ENCODE results near the gene CALD1.

The CALD1 gene

DNA sequence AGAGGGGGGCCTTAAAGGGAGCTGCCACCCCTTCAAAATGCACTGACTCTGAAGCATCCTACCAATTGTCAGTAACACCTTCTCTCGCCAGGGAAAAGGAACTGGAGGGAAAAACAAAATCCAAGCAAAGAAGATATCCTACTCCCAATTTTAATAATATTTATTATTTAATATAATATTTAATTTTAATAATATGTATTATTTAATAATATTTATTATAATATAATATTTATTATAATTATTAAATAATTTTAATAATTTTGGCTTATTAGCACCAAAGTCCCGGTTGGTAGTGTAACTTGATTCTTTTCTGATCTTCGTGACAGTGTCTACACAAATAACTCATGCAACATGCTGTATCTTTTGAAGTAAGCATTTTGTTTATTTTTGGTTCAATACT is 148.3 kb downstream of the CALD1 start:
- no peak for DNase-seq (ENCODE audit: low read depth)

DNA sequence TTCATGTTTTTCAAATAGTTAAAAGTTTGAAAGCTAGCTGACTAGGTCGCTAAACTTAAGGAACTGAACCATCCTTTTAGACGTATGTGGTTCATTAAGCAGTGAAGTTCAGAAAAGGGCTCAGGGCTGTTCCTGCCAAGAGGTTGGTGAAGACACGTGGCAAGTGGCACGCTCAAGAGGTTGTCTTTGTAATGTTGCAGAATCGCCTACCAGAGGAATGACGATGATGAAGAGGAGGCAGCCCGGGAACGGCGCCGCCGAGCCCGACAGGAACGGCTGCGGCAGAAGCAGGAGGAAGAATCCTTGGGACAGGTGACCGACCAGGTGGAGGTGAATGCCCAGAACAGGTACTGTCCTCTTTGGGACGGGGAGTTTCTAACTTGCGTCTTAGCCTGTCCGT is 149.1 kb downstream of the CALD1 start:
- DNase-seq (ENCODE audit: low read depth): no peak

DNA sequence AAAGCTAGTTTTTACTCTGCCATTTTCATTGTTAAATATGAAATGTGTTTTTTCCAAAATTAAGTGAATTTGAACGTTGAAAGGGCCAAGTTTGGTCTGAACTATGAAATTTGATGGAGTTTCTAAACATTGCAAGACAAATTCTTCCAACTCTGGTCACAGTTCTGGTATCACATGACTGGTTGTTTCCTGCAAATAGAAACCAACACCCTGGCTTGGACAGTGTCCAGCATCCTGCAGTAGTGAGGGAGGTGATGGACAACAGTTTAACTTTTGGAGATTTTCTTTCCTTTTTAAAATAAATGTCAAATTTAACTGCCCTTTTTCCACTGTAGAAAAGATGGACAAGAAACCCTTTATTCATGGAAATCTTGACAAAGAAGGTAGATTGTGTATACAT is 152.1 kb downstream of the CALD1 start:
- no peak for DNase-seq (ENCODE audit: low read depth)

DNA sequence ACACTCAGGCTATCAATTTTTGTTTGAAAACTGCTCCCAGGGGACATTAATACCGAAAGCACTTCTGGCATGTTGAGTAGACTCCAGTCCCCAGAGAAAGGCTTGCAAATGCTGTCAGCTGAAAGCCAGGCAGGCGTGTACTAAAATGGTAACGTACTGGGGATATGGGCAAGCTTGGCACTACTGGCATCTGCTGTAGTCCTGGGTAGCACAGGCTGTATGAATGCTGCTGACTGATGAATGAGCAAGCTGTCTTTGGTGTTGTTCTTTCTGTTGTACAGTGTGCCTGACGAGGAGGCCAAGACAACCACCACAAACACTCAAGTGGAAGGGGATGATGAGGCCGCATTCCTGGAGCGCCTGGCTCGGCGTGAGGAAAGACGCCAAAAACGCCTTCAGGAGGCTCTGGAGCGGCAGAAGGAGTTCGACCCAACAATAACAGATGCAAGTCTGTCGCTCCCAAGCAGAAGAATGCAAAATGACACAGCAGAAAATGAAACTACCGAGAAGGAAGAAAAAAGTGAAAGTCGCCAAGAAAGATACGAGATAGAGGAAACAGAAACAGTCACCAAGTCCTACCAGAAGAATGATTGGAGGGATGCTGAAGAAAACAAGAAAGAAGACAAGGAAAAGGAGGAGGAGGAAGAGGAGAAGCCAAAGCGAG is 153.4 kb downstream of the CALD1 start:
- no peak for DNase-seq (ENCODE audit: low read depth)

DNA sequence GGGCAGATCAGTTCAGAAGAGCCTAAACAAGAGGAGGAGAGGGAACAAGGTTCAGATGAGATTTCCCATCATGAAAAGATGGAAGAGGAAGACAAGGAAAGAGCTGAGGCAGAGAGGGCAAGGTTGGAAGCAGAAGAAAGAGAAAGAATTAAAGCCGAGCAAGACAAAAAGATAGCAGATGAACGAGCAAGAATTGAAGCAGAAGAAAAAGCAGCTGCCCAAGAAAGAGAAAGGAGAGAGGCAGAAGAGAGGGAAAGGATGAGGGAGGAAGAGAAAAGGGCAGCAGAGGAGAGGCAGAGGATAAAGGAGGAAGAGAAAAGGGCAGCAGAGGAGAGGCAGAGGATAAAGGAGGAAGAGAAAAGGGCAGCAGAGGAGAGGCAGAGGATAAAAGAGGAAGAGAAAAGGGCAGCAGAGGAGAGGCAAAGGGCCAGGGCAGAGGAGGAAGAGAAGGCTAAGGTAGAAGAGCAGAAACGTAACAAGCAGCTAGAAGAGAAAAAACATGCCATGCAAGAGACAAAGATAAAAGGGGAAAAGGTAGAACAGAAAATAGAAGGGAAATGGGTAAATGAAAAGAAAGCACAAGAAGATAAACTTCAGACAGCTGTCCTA is 154.1 kb downstream of the CALD1 start:
- DNase-seq (ENCODE audit: low read depth): no peak

DNA sequence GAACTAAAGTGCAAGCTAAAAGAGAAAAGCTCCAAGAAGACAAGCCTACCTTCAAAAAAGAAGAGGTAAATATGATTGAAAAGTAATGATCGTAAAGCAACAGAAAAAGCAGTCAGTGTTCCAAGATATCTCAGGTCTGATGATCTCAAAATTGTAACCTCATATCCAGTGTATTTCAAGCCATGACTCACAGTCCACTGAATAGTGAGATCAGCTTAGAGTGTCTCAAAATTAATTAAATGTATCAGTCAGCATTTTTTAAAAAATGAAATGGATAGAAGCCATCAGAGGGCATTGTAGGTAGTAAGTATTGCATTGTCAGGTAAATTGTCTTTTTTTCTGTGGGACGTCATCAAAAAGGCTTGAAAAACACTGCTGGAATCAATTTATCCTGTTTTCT is 156.3 kb downstream of the CALD1 start:
- no peak for DNase-seq (ENCODE audit: low read depth)

DNA sequence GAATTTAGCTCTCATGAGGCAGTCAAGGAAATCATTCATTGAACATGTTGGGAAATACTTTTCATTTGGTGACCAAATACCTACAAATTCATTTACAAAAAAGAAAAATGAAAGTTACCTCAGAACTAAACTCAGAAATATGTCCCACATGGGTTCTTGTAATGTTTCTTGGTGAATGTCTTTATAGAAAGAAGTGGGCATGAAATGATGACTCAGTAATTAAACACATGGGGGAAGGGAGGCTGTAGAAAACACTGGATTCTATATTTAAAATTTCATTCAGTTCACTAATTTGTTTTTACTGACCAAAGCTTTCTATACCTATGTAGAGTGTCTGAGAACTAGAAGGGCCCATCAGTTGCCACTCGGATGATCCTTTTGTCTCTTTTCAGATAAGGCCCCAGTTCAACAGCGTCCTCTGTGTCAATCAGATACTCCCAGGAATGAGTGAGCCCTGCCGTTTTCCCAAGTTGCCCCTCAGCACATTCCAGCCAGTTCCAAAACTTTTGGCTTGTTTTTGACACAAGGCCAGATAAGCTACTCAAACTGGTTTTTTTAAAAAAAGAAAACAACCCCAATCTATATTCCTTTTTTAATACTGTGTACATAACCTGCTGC is 157.6 kb downstream of the CALD1 start:
- DNase-seq (ENCODE audit: low read depth): no peak

DNA sequence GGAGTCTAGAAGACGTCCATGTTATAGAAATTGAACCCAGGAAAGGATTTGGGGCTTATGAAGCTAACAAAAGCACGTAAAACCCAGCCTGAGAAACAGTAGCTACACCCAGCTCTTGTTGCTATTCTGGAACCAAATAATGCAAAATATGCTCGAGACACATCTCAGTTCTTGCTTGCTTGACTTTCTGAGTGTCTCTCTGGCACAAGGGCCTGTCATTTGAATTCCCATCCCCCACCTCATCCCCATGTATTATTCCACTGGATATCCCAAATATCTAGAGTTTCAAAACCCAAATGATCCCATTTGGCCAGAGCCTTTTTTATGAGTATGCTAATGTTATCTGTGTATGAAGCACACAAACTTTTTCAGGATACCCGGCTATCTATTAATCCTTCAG is 158.7 kb downstream of the CALD1 start:
- DNase-seq (ENCODE audit: low read depth): no peak

DNA sequence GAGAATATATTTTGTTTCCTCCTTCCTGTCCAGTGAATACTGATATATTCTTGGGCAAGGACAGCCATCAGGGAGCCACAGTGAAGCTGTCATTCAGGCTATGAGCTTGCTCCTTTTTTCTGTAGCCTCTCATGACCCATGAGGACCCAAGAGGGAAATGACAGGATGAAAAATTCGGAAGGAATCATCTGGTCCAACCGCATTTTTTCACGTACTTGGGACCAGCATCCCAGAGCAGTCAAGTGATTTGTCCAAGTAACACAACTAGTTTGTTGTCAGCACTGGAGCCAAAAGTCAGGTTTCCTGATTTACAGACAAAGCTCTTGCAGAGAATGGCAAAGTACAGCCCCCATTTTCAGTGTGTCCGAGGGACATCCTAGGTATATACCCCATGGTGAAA is 159.7 kb downstream of the CALD1 start:
- DNase-seq (ENCODE audit: low read depth): no peak

DNA sequence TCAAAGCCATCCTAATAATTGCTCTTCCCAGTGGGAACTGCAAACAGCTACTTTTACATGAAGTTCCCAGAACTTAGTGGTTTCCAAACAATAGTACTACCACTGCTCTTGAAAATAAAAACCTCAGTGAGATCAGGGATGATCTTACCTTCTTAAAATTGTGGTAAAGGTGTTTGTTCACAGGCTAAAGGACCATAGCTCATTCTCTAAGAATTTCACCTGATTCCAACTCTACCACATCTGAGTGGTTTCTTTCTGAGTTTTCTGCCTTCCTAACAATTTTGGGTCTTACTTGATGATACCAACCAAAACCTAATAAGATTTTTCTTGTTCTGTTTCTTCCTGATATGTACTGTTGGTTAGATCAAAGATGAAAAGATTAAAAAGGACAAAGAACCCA is 161.3 kb downstream of the CALD1 start:
- DNase-seq (ENCODE audit: low read depth): no peak

DNA sequence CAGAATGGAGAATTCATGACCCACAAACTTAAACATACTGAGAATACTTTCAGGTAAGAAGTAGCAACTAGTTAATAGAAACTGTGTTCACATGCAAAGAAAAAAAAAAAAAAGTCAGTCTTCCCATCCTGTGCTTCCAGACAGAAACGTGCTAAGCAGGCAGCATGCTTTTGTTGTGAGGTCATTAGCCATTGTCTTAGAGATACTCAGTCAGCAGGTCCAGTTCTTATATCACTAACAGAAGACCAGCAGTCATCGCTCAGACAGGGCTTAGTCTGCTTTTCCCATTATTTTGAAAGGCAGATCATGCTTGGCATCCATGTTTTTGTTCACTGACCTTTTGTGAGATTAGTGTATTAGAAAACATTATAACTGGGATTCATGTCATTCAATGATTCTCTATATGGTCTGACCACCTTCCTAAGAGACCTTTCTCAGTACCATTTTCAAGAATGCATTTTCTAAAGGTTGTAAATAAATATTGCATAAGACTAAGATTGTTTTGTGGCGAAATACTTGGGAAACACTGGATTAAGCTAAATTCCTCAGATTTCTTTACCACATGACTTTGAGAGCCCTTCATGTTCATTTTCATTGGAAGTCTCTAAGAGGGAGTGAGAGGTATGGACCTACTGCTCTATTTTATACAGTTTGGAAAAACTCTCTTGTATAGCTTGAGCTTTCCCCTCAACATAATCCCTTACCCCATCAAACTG is 161.9 kb downstream of the CALD1 start:
- no peak for DNase-seq (ENCODE audit: low read depth)

DNA sequence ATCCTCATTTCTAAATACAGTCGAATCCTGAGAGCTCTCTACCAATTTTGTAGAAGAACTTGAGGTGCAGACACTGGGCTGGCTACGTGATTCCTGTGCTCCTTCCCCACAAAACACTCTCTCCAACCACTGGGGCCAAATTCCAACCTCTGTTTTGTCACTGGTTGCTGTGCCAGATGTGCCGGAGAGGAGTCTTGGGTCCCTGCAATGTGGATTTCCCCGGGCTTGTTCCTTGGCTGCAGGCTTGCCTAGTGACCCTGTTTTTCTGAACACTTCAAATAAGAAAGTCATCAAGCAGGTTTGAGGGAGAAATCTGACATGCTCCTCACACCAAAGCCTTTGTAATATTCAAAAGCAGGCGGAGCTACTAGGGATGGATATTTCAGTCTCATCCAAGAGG is 162.5 kb downstream of the CALD1 start:
- DNase-seq (ENCODE audit: low read depth): no peak

DNA sequence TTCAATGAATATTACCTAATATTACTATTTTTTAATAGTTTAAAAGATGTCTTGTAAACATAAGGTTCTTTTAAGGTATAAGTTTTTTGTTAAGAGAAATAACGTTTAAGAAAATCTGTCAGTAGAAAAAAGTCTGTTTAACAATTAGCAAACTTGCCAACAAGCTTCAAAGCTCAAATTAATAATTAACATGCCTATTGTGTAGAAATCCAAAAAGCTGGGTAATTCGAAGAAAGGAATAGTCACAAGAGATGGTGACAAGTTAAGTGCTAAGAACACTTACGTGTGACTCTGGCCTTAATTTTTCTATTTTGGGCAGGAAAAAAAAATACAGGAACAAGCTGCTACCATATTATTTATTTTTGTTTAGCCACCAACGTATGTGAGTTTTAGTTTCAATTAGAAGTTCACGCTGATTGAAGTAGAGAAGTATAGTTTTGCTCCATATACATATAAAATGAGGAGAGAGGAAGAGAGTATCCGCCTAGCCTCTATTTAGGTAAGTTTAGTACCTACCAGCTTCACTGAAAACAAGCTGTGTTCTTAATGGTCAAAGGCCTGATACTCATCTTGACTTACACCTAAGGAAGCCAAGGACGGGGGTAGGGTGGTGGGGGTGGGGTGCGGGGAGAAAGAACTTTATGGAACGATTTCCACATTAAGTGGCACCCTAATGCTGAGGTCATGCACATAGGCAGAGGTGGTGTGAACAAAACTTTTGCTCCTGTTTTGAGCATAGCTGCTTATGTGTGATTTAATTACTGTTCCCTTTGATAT is 163.4 kb downstream of the CALD1 start:
- no peak for DNase-seq (ENCODE audit: low read depth)

DNA sequence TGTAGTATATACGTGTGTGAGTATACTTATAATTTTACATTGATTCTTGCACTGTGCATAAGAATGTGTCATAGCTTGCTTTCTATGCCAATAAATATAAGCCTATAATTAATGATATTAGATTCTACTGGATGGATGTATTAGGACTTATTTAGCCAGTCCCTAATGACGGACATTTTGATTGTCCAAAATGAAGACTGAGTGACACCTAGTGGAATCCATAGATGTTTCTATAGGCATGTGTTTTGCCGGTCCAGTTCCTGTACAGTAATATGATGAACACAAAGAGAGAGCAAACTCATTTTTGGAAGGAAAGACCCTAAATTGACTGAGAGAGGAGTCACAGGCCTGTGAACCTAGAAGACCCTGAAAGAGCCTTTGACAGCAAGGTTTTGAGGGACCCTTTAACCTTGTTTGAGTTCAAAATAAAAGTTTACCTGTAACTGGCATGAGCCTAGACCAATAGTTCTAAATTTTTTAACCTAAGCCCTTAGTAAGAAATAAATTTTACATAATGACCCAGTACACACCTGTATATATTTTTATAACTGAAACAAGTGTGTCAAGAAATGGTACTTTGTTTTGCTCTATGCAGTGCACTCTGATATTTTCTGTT is 164.5 kb downstream of the CALD1 start:
- no peak for DNase-seq (ENCODE audit: low read depth)

DNA sequence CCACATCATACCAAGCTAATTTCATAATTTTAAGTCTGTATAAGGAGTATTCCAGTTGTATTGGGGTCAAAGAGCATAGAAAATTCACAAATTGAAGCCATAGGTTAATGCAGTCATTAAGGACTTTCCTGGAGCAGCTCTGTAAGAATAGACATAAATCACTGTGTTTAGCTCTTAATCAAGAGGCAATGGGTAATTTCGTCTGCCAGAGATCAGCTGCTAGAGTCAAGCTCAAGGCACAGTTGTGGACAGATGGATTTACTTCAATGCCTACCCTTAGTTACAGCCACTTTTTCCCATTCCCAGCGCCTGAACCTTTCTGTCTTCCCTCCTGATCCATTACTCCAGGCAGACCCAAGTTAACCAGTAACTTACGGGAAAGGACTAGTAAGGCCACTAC is 166.3 kb downstream of the CALD1 start:
- no peak for DNase-seq (ENCODE audit: low read depth)

DNA sequence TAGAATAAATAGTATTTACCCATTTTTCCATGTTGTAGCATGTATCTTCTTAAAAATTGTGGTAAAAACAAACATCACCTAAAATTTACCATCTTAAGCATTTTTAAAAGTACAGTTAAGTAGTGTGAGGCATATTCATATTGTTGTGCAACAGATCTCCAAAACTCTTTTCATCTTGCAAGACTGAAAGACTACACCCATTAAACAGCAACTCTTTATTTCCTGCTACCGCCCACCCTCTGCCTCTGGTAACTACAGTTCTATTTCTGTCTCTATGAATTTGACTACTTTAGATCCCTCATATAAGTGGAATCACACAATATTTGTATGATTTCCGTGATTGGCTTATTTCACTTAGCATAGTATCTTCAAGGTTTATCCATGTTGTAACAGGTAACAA is 166.8 kb downstream of the CALD1 start:
- DNase-seq (ENCODE audit: low read depth): no peak

DNA sequence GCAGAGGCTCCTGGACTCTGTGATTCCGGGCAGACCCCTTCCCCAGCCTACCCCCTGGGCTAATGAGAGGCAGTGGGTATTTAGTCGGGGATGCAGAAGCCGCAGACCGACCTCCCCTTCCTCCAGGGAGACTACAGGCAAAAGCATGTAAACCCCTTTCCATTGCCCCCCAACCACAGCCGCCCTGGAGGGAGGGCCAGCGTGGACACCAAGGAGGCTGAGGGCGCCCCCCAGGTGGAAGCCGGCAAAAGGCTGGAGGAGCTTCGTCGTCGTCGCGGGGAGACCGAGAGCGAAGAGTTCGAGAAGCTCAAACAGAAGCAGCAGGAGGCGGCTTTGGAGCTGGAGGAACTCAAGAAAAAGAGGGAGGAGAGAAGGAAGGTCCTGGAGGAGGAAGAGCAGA is 167.9 kb downstream of the CALD1 start:
- DNase-seq (ENCODE audit: low read depth): no peak

DNA sequence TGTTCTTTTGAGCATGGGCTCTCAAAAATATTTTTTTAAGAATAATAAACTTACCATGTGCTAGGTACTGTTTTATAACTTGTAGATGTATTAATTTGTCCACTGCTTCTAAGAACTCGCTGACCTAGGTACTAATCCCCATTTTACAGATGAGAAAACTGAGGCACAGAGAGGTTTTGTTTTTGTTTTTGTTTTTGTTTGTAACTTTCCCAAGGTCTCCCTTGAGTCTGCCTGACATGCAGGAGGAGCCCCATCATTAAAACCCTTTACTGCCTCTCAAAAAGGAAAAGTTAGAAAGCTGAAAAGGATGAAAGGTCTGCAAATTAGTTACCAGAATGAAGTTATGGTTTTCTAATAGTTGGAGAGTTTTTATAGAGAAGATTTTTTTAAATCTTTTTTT is 168.4 kb downstream of the CALD1 start:
- DNase-seq (ENCODE audit: low read depth): no peak

DNA sequence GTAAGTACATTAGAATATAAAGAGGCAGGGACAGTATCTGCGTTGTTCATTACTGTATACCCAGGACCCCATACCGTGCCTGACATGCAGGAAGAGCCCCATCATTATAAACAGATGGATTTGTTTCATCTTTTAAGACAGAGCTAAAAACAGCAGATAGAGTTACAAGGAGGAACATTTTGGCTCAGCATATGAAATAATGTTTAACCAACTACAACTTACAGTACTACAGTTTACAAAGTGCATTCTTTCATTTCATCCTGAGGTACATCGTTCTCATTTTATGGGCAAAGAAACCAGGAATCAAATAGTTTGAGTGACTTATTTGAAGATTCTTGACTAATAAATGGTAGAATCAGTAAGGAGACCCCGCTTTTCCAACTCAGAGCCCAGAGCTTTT is 168.8 kb downstream of the CALD1 start:
- DNase-seq (ENCODE audit: low read depth): no peak

DNA sequence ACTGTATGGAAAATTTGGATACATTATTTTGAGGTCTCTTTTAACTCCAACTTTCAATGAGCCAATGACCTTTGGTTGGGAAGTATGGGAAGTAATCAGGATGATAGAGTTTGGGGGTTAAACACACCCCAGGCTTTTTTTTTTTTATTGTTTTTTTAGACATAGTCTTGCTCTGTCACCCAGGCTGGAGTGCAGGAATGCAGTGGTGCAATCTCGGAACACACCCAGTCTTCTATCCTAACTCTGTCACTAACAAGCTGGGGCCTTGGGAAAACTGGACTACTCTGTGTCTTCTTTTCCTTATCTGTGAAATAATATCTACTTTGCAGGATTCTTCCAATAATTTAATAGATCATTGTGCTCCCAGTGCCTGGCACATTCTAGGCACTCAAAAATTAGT is 169.3 kb downstream of the CALD1 start:
- DNase-seq (ENCODE audit: low read depth): no peak

DNA sequence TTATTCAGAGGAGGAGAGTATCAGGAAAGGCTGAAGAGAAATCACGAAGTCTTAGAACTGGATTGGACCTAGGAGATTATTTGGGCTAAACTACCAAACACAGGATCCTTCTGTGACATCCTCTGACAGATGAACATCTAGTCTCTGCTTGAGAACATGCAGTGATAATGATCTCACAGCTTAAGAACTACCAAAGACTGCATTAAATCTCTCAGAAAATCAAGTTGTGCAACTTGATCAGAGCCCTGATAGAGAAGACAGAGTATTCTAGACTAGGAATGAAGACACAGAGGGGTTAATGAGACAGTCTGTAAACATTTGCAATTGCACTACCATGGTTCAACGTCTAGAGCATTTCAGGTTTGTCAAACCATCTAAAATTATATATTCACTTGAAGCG is 169.7 kb downstream of the CALD1 start:
- DNase-seq (ENCODE audit: low read depth): no peak

Data from stimulated activated CD8-positive, alpha-beta memory T cell treated with anti-CD3 and anti-CD28 coated beads, Interleukin-12 subunit alpha, Interleukin-12 subunit beta, amount 100 ng/mL, for 4 hours (primary cell).